Fibroblast of villous mesenchyme (primary cell): ENCODE results near the gene FGF1. TPM values are rescaled to one million over a fixed set of nuclear protein-coding genes. Genes with fewer than 3 reads are reported as not detected.

ENCODE experiments used
- DNase-seq: peaks from one replicate; pipeline ENCODE4 v3.0.0-alpha.2; 2010; ENCODE audit warnings: low read depth
- H3K4me3 ChIP-seq: 2 replicates; pipeline ENCODE4 v1.5.1; 2011; ENCODE audit warnings: low read depth, mild to moderate bottlenecking, low read length
- total RNA-seq: library from RNA; depleted of rRNA; stranded (reverse); fragments of >200 nt; gene quantifications from 2 replicates; pipeline ENCODE4 v1.2.3, GENCODE V29; 2012
- TF ChIP-seq, protein P1 (sequence below): IDR thresholded peaks from 2 replicates; pipeline ENCODE4 v1.5.1; 2012; ENCODE audit warnings: low read depth, mild to moderate bottlenecking, low read length; ENCODE audit not compliant: insufficient read depth

FGF1 gene
- total RNA-seq, 1 donor = 16.0 TPM

DNA sequence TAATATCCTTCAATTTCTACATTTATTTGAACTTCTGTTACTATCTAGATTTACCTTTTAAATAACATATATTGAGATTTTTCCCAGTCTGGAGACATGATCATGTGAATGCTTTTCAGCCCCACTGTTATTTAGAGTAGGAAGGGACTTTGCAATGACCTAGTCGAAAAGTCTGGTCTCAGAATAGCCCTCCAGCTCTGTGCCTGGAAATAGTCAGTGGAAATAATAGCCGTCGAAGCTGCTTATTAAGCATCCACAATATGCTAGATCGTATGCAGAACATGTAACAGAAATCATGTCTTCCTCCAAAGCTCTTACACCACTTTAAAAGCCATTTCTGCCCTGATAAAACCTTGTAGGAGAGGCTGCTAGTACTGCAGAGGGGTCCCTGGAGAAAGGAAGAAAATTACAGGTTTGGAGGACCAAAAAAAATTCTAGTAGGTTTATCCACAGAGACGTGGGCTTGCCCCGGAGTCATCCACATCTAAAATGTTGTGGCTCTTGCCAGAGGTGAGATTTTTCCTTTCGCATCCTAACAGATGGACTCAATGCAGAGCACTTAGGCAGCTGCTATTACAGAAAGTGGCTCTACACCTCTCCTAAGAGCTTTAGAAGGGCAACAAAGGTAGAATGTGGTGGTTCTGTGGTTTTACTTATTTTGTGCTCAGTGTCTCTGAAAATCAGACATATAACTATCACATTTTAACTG is 2.5 kb upstream of the FGF1 start:
- no peak overlapping the region for H3K4me3 ChIP-seq
- no peak for DNase-seq
- TF ChIP-seq, protein P1, sequence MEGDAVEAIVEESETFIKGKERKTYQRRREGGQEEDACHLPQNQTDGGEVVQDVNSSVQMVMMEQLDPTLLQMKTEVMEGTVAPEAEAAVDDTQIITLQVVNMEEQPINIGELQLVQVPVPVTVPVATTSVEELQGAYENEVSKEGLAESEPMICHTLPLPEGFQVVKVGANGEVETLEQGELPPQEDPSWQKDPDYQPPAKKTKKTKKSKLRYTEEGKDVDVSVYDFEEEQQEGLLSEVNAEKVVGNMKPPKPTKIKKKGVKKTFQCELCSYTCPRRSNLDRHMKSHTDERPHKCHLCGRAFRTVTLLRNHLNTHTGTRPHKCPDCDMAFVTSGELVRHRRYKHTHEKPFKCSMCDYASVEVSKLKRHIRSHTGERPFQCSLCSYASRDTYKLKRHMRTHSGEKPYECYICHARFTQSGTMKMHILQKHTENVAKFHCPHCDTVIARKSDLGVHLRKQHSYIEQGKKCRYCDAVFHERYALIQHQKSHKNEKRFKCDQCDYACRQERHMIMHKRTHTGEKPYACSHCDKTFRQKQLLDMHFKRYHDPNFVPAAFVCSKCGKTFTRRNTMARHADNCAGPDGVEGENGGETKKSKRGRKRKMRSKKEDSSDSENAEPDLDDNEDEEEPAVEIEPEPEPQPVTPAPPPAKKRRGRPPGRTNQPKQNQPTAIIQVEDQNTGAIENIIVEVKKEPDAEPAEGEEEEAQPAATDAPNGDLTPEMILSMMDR = no peak

GRCh38 chr5:142686968-142687367 is 1.1 kb upstream of the FGF1 start:
- TF ChIP-seq, protein P1 = no peak
- DNase-seq = no peak
- no peak overlapping the region for H3K4me3 ChIP-seq

GRCh38 chr5:142686210-142686734 is 382 bp upstream of the FGF1 start:
- DNase-seq = no peak

GRCh38 chr5:142684508-142685041 is 1.3 kb downstream of the FGF1 start:
- no peak for DNase-seq
- H3K4me3 ChIP-seq = no peak overlapping the region
- TF ChIP-seq, protein P1 = no peak

More at GRCh38 chr5:142686210-142686734, 382 bp upstream of the FGF1 start:
- H3K4me3 ChIP-seq = no peak overlapping the region
- TF ChIP-seq, protein P1 = no peak

DNA sequence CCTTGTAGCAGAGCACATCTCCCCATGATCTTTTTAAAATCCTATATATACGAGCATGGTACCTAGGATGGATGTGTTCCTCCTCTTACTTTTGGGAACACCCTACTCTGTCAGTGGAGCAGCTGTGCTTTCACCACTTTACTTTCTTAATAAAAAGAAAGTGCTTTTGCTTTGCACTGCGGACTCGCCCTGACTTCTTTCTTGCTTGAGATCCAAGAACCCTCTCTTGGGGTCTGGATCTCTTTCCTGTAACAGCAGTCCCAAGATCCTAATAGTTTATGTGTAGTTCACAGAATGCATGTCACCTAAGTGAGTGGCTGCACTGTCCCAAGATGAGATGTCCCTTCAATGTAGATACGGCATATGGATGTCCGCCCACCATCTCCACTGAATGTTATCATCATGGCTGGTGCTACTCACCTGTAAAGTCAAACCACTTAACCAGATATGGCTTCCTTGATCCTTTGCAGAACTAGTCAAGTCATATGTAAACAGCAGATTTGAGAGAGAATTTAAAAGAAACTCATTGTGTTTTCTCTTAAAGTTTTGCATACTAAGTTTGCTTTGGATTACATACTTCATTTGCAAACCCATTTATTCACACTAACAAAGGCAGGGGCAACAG is 1.9 kb downstream of the FGF1 start:
- H3K4me3 ChIP-seq = no peak overlapping the region
- no peak for DNase-seq
- TF ChIP-seq, protein P1 = no peak

GRCh38 chr5:142683116-142683515 is 2.8 kb downstream of the FGF1 start:
- H3K4me3 ChIP-seq = no peak overlapping the region
- TF ChIP-seq, protein P1 = no peak
- no peak for DNase-seq
